Lung (tissue), 12 donors: Measurements from ENCODE around the gene CLK2. TPM values are rescaled to one million over a fixed set of nuclear protein-coding genes. Genes with fewer than 3 reads are reported as not detected.

ENCODE experiments used
- ATAC-seq: fragments of 200-7000 bp; cut with Tn5 transposase; one replicate; pipeline ENCODE4 v1.9.1; 2020; ENCODE audit warnings: moderate number of reproducible peaks; ENCODE audit not compliant: insufficient read depth, low FRiP score
- DNase-seq, 3 donors: peaks; one replicate each; pipeline ENCODE4 v3.0.0-alpha.2; 2013 to 2017
- H3K27ac ChIP-seq, 2 donors: one replicate each; pipeline ENCODE4 v1.5.1; 2013; ENCODE audit warnings: mild to moderate bottlenecking in 2 of 2, moderate library complexity in 2 of 2, control low read depth in 1 of 2, inconsistent platforms in 1 of 2, low read depth in 1 of 2, low read length in 1 of 2
- H3K27me3 ChIP-seq, 3 donors: one replicate each; pipeline ENCODE4 v1.5.1; 2013; ENCODE audit warnings: low read length in 2 of 3; ENCODE audit not compliant: control insufficient read depth in 3 of 3, insufficient read depth in 3 of 3
- H3K36me3 ChIP-seq, 4 donors: one replicate each; pipeline ENCODE4 v1.5.1; 2013; ENCODE audit warnings: low read length in 4 of 4, mild to moderate bottlenecking in 1 of 4, moderate library complexity in 1 of 4; ENCODE audit not compliant: control insufficient read depth in 4 of 4, insufficient read depth in 4 of 4
- H3K4me1 ChIP-seq, 5 donors: one replicate each; pipeline ENCODE4 v1.5.1; 2013; ENCODE audit warnings: low read length in 5 of 5, mild to moderate bottlenecking in 2 of 5, moderate library complexity in 1 of 5; ENCODE audit not compliant: control insufficient read depth in 5 of 5, insufficient read depth in 5 of 5
- H3K4me3 ChIP-seq: one replicate; pipeline ENCODE4 v1.5.1; 2013; ENCODE audit warnings: mild to moderate bottlenecking, control low read depth, moderate library complexity
- H3K9ac ChIP-seq, 2 donors: one replicate each; pipeline ENCODE4 v1.5.1; 2013; ENCODE audit warnings: low read length in 2 of 2, control low read depth in 1 of 2; ENCODE audit not compliant: insufficient read depth in 1 of 2
- H3K9me3 ChIP-seq, 4 donors: one replicate each; pipeline ENCODE4 v1.5.1; 2013; ENCODE audit warnings: low read length in 3 of 4, mild to moderate bottlenecking in 1 of 4, moderate library complexity in 1 of 4; ENCODE audit not compliant: control insufficient read depth in 4 of 4, insufficient read depth in 3 of 4
- CTCF ChIP-seq: IDR thresholded peaks from 2 replicates; pipeline ENCODE4 v1.5.1; 2012; ENCODE audit warnings: mild to moderate bottlenecking; ENCODE audit errors: control extremely low read depth, extremely low read depth
- WGBS, 2 donors: extraction: QIAGEN DNeasy Blood & Tissue Kit; methylation state at CpG; one replicate each; pipeline ENCODE4 v1.1.7; 2013; 5-methylcytosine and 5-hydroxymethylcytosine counted together
- polyA plus RNA-seq, 2 donors: library from polyadenylated mRNA; stranded (reverse); fragments of 200-250 nt; gene quantifications; one replicate each; pipeline ENCODE4 v1.2.1, GENCODE V29; 2013
- total RNA-seq, 2 donors: library from RNA; depleted of rRNA in 1 of 2; stranded (reverse); fragments of >200 nt in 1 of 2; gene quantifications; one replicate each; pipeline ENCODE4 v1.2.1, GENCODE V29; 2014 to 2021
- donor health status: control.
- donor health status: control.
- donor health status: Bipolar disorder and iron deficiency.
- donor health status: healthy.
- donor health status: DM: yes; HTN: yes; CAD: no.

Gene CLK2
- total and polyA plus RNA-seq, 4 donors: 41.1 to 56.5 (median 54.2) TPM

GRCh38 chr1:155320661-155321617 is 47.6 kb upstream of the CLK2 start, which contains the start of gene RUSC1:
RUSC1 (plus strand) TSS chr1:155320894; CDS start chr1:155321774, 880 bp downstream.
- peak within 1 kb of the TSS in 1 of 2 donors; percentile 62 for H3K9ac ChIP-seq
- 17 to 24% methylated on average over 49 to 51 of the region's 51 CpGs for WGBS, 2 donors
- TF ChIP-seq CTCF: no peak
- ATAC-seq (no peak), DNase-seq (peak; percentile 84 to 86 (median 85))
- H3K4me1 ChIP-seq: peaks cover 0 to 39% (median 17%) of the 10 kb centered on the region in 5 donors
- peak within 1 kb of the TSS; percentile 1 for H3K4me3 ChIP-seq
- peaks cover 2 to 15% (median 12%) of the 10 kb centered on the region in 4 donors for H3K36me3 ChIP-seq
- H3K9me3 ChIP-seq: no peaks in the 10 kb centered on the region
- H3K27ac ChIP-seq: peak within 1 kb of the TSS; percentile 47 to 55
- H3K27me3 ChIP-seq: no peaks in the 10 kb centered on the region

- H3K4me3 ChIP-seq: no peak overlapping the region
- TF ChIP-seq CTCF: no peak
- ATAC-seq (no peak), DNase-seq (peak in 2 of 3 donors; percentile 46 to 49)
- H3K9me3 ChIP-seq: no peaks in the 10 kb centered on the region
- WGBS, 2 donors: 23 to 47% methylated on average over 11 of the region's 11 CpGs
- peaks cover 0 to 32% (median 12%) of the 10 kb centered on the region in 5 donors for H3K4me1 ChIP-seq
- H3K27ac ChIP-seq: peak overlapping the region in 1 of 2 donors; percentile 37
- H3K9ac ChIP-seq: peak overlapping the region in 1 of 2 donors; percentile 62
- H3K36me3 ChIP-seq: peaks cover 2 to 15% (median 12%) of the 10 kb centered on the region in 4 donors
- no peaks in the 10 kb centered on the region for H3K27me3 ChIP-seq
These were observed 46.9 kb upstream of the CLK2 start for GRCh38 chr1:155320252-155320651.

- Histone ChIP-seq H3K9ac (no peak overlapping the region), H3K27me3 (no peaks in the 10 kb centered on the region), H3K4me1 (peaks cover 0 to 30% (median 12%) of the 10 kb centered on the region in 5 donors), H3K27ac (no peak overlapping the region), H3K4me3 (no peak overlapping the region), H3K36me3 (peaks cover 2 to 17% (median 12%) of the 10 kb centered on the region in 4 donors), H3K9me3 (no peaks in the 10 kb centered on the region)
- TF ChIP-seq CTCF: no peak
- ATAC-seq: no peak
- DNase-seq: no peak
- WGBS, 2 donors: 83 to 84% methylated on average over 5 of the region's 5 CpGs
These were observed 46.2 kb upstream of the CLK2 start for GRCh38 chr1:155319536-155319935.
